HL-60/S4 treated with phorbol 12-myristate 13-acetate at 8.2 ng/mL for 4 days and 3 days (cell line): ENCODE data around the gene TMEM39A.

Experiments
- in situ Hi-C: fragments of 300-500 bp; cut with MboI; formaldehyde crosslinking; loops from 2 replicates; pipeline ENCODE4 v1.15.0; 2022; ENCODE audit warnings: low sequenced_read_pairs

TMEM39A gene

GRCh38 chr3:119463171-119464169, at the start of gene TMEM39A:
TSS of gene TMEM39A (minus strand) at chr3:119463615. CDS start at chr3:119462074, 1,541 bp downstream.
- in situ Hi-C loops: no loop called here

DNA sequence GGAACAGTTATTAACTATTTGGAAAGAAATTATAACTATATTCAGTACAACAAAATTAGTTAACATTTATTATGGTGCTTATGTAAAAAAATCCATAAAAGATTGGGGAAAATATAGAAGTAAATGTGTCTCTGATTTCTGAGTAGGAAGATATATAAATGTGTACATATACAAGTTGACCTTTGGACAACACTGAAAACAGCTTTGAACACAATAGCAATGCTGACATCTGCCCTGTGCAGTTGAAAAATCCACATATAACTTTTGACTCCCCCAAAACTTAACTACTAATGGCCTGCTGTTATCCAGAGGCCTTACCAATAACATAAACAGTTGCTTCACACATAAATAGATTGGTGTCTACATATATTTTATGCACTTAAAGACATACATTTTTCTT, 47.3 kb upstream of the TMEM39A start:
- in situ Hi-C loops: no loop called here

- in situ Hi-C loops: no loop called here
These were observed 44.9 kb upstream of the TMEM39A start for GRCh38 chr3:119508172-119508845.

DNA sequence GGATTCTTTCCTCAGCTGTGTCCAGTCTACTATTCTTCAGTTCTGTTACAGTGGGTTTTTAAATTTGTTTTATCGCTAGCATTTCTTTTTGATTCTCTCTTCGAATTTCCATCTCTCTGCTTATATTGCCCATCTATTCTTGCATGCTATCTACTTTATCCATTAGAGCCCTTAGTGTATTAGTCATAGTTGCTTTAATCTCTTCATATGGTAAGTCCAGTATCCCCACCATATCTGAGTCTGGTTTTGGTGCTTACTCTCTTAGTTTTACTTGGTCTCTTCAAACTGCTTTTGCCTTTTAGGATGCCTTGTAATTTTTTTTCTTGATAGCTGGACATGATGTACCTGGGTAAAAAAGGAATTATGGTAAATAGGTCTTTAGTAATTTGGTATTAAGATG, 44.0 kb upstream of the TMEM39A start:
- in situ Hi-C loops: no loop called here

DNA sequence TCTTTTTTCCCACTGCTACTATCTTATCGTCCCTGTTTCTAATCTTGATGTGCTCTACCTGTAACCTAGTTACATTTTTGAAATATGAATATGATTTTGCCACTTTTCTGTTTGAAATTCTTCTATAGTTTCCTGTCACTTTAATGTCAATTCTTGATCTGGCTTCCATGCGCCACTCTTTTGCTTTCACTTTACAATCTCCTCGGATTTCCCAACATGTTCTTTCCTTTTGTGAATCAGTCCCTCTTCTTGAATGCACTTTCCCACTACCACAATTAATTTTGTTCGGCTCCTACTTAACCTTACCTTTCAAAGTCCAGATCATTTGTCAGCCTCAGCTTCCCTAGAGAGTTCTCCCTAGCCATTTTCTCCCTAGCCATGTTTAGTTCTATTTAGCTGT, 43.2 kb upstream of the TMEM39A start:
- in situ Hi-C loops: no loop called here

- in situ Hi-C loops: no loop called here
These were observed 37.5 kb upstream of the TMEM39A start for GRCh38 chr3:119500901-119501300.

DNA sequence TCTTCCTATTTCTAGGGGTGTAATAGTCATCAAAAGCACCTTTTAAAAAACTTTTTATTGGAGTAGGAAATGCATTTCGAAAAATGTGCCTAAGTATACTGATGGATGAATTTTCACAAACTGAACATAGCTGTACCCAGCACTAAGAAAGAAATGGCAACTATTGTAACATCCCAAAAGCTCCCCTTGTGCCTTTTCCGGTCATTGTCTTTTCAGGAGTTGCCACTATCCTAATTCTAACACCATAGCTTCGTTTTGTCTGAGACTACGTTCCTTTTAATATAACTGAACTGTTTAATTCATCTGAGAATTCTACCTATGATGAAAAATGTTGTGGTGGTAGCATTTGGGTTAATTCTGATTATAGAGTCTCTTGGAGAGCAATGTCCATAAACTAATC, 36.9 kb upstream of the TMEM39A start:
- in situ Hi-C loops: no loop called here

DNA sequence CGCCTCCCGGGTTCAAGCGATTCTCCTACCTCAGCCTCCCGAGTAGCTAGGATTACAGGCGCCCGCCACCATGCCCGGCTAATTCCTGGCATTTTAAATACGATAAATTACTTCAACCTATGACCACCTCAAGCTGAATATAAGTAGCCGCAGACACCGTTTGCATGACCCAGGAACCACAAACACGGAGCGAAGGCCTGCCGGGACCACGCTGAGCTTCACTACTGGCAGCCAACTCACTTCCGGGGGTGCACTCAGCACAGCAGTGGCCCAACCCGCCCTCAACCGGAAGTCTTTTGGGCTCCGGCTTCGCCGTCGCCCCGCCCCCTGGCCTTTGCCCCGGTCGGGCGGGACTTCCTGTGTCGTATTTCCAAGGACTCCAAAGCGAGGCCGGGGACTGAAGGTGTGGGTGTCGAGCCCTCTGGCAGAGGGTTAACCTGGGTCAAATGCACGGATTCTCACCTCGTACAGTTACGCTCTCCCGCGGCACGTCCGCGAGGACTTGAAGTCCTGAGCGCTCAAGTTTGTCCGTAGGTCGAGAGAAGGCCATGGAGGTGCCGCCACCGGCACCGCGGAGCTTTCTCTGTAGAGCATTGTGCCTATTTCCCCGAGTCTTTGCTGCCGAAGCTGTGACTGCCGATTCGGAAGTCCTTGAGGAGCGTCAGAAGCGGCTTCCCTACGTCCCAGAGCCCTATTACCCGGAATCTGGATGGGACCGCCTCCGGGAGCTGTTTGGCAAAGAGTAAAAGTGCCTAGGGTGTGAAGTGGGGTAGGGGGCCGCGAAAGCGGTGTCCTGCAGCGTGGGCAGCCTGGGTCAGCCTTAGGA, 35.0 kb upstream of the TMEM39A start, which contains the start of gene TIMMDC1:
TSS of gene TIMMDC1 (plus strand) at position 362 of the 826 bp plus-strand sequence. CDS start at position 549, 187 bp downstream.
- in situ Hi-C loops: no loop called here

- in situ Hi-C loops: no loop called here
These were observed 34.4 kb upstream of the TMEM39A start for GRCh38 chr3:119497820-119498185.

- in situ Hi-C loops: no loop called here
These were observed 31.2 kb upstream of the TMEM39A start for GRCh38 chr3:119494597-119494996.

- in situ Hi-C loops: no loop called here
These were observed 29.4 kb upstream of the TMEM39A start for GRCh38 chr3:119492810-119493209.

- in situ Hi-C loops: no loop called here
These were observed 28.7 kb upstream of the TMEM39A start for GRCh38 chr3:119492128-119492527.

GRCh38 chr3:119490153-119490552, 26.7 kb upstream of the TMEM39A start:
- in situ Hi-C loops: no loop called here

- in situ Hi-C loops: no loop called here
These were observed 22.1 kb upstream of the TMEM39A start for GRCh38 chr3:119485563-119485962.

GRCh38 chr3:119483101-119483500, 19.7 kb upstream of the TMEM39A start:
- in situ Hi-C loops: no loop called here

- in situ Hi-C loops: no loop called here
These were observed 17.7 kb upstream of the TMEM39A start for GRCh38 chr3:119481079-119481478.

- in situ Hi-C loops: no loop called here
These were observed 7.5 kb upstream of the TMEM39A start for GRCh38 chr3:119470866-119471265.

DNA sequence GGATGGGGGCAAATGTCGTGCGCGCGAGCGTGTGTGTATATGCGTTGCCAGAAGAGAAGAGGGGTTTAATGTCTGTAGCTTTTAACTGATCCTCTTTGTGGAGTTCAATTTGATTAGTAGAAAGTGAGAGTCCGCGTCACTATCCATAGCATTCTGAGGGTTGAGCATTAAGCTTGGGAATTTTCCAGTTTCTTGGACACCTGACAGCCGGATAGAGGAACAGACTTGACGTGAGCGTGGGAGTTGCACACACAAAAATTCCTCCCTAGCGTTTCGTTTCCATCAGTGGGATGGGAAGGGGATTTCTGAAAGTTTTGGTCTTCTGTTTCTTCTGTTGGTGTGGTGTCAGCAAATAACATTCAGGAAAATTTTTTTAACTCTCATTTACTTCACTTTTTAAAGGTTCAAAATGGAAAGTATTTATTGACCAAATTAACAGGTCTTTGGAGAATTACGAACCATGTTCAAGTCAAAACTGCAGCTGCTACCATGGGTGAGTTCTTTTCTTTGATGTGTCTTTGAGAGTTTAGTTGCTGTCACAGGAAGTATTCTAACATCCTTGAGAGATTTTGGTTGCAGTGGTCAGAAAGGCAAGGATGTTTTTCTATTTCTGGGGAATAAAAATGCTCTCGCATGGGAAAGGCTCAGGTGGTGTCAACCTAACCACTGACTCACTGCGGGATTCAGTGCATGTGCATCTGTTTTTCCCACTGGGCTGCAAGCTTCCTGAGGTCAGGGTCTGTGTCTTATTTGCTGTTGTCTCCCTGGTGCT, 6.2 kb upstream of the TMEM39A start:
- in situ Hi-C loops: no loop called here

DNA sequence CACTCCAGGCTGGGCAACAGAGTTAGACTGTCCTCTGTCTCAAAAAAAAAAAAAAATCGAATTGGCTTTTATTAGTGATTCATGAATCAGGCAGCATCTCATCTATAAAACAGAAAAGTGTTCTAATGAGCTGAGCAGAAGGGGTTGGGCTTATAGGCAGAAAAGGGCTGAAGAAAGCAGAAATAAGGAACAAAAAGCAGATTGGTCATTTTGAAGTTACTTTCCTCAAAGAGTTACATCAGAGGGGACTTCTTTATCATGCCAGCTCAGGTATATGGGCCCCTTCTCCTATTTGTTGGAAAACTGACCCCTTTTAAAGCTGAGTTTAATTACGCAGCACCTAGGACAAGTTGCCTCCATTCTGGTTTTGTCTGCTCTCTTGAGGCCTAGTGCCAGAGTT, 4.6 kb upstream of the TMEM39A start:
- in situ Hi-C loops: no loop called here

DNA sequence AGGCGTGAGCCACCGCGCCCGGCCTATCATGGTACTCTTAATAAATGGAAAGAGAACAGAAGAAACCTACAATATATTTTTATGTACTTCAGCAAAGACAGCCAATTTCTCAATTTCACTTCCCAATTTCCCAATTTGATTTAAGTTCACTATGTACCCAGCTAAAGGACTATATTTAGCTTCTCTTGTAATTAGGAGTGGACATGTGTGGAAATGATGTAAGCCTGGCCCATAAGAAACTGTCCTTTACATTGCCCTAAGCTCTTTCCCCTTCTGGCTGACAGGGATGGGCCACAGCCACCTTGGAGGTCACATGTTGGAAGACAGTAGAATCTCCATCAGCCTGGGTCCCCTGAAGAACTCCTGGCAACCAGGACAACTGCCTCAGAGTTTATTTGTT, 6.2 kb downstream of the TMEM39A start:
- in situ Hi-C loops: no loop called here
